Panc1 (cell line): ENCODE results near the gene MEP1A. TPM values are rescaled to one million over a fixed set of nuclear protein-coding genes. Genes with fewer than 3 reads are reported as not detected.

ENCODE experiments used
- ATAC-seq: fragments of 200-7000 bp; cut with Tn5 transposase; 2 replicates; pipeline ENCODE4 v1.9.1; 2020; ENCODE audit warnings: mild to moderate bottlenecking, moderate library complexity
- BruUV-seq: library from RNA; stranded (reverse); fragments of 400-500 nt; replicated peaks from 2 replicates; lab custom pipeline; 2021; lab: Mats Ljungman, UMichigan
- CTCF ChIA-PET: fragments of 300-600 bp; sonication (Branson Sonifier 250); formaldehyde crosslinking; loops from one replicate; lab custom pipeline; 2022; ENCODE audit warnings: antibody characterized with exemption; lab: Charles Lee
- POLR2A ChIA-PET: fragments of 300-600 bp; sonication (Branson Sonifier 250); formaldehyde crosslinking; loops from one replicate; lab custom pipeline; 2022; ENCODE audit warnings: antibody characterized with exemption; lab: Charles Lee
- DNase-seq: peaks from one replicate; pipeline ENCODE4 v3.0.0-alpha.2; 2010; ENCODE audit warnings: low read depth, low spot score
- H3K27ac ChIP-seq: 2 replicates; pipeline ENCODE4 v1.5.1; 2011; ENCODE audit warnings: mild to moderate bottlenecking, low read length, inconsistent platforms
- H3K27me3 ChIP-seq: fragments of 200-500 bp; sonication (Bioruptor generic); 2 replicates; pipeline ENCODE4 v1.6.0; 2014; ENCODE audit warnings: low read length, inconsistent platforms; ENCODE audit not compliant: control insufficient read depth, insufficient read depth
- H3K36me3 ChIP-seq: fragments of 200-500 bp; sonication (Bioruptor generic); 2 replicates; pipeline ENCODE4 v1.5.1; 2014; ENCODE audit warnings: inconsistent platforms, mild to moderate bottlenecking, low read length, moderate library complexity; ENCODE audit not compliant: control insufficient read depth, insufficient read depth
- H3K4me1 ChIP-seq: 2 replicates; pipeline ENCODE4 v1.5.1; 2011; ENCODE audit warnings: inconsistent platforms, mild to moderate bottlenecking, low read length, moderate library complexity; ENCODE audit not compliant: control insufficient read depth, insufficient read depth
- H3K4me3 ChIP-seq, 2 experiments: 2 replicates each; pipeline ENCODE4 v1.5.1; 2011 to 2012; ENCODE audit warnings: low read depth in 2 of 2, low read length in 2 of 2, mild to moderate bottlenecking in 2 of 2, inconsistent platforms in 1 of 2, moderate library complexity in 1 of 2
- H3K9me3 ChIP-seq: fragments of 200-500 bp; sonication (Bioruptor generic); 2 replicates; pipeline ENCODE4 v1.5.1; 2014; ENCODE audit warnings: low read depth, mild to moderate bottlenecking, inconsistent platforms, low read length, moderate library complexity; ENCODE audit not compliant: control insufficient read depth, insufficient read depth
- CTCF ChIP-seq: fragments of 450-650 bp; IDR thresholded peaks from 2 replicates; pipeline ENCODE4 v1.5.1; 2017; ENCODE audit warnings: mild to moderate bottlenecking
- POLR2AphosphoS5 ChIP-seq: IDR thresholded peaks from 2 replicates; pipeline ENCODE4 v1.6.1; 2012; ENCODE audit warnings: mild to moderate bottlenecking, low read depth, low read length, moderate library complexity
- SIN3A ChIP-seq: IDR thresholded peaks from 2 replicates; pipeline ENCODE4 v1.6.1; 2012; ENCODE audit warnings: low read depth, mild to moderate bottlenecking, low read length, moderate library complexity, borderline replicate concordance; ENCODE audit not compliant: insufficient read depth
- TCF7L2 ChIP-seq: IDR thresholded peaks from 2 replicates; pipeline ENCODE4 v1.6.1; 2011; ENCODE audit warnings: mild to moderate bottlenecking, low read depth, low read length, inconsistent platforms
- in situ Hi-C: cut with HindIII; loops from 2 replicates; pipeline ENCODE4 v1.10.0; 2016; ENCODE audit warnings: low sequenced_read_pairs, low pct_unique_long_range_greater_than_20kb
- intact Hi-C: fragments of 100-400 bp; cut with micrococcal nuclease; formaldehyde crosslinking; loops from one replicate; pipeline ENCODE4 v1.10.0; 2022; ENCODE audit not compliant: unreplicated experiment
- total RNA-seq: library from RNA; stranded (reverse); gene quantifications from one replicate; pipeline ENCODE4 v1.2.1, GENCODE V29; 2021; ENCODE audit not compliant: unreplicated experiment
- TF ChIP-seq, protein P1 (sequence below), 2 experiments: IDR thresholded peaks; 2 replicates each; pipeline ENCODE4 v1.6.1; 2011 to 2012; ENCODE audit warnings: low read depth in 2 of 2, control low read depth in 1 of 2, low read length in 1 of 2, mild to moderate bottlenecking in 1 of 2, moderate library complexity in 1 of 2; ENCODE audit not compliant: insufficient read depth in 1 of 2

MEP1A gene
- total RNA-seq, 1 experiment from 2014 or later = not detected

- in situ Hi-C loops (no loop called here), intact Hi-C loops (no loop called here)
- ATAC-seq (no peak), DNase-seq (no peak)
- Histone ChIP-seq H3K9me3 (no peaks in the 10 kb centered on the region), H3K27me3 (no peaks in the 10 kb centered on the region), H3K36me3 (no peaks in the 10 kb centered on the region), H3K27ac (no peak overlapping the region), H3K4me1 (no peaks in the 10 kb centered on the region), H3K4me3 (no peak overlapping the region)
- no TSS peak for BruUV-seq
- no peak for TF ChIP-seq TCF7L2
- no peak for TF ChIP-seq CTCF
- no peak for TF ChIP-seq SIN3A
- no peak for TF ChIP-seq POLR2AphosphoS5
- TF ChIP-seq, protein P1, sequence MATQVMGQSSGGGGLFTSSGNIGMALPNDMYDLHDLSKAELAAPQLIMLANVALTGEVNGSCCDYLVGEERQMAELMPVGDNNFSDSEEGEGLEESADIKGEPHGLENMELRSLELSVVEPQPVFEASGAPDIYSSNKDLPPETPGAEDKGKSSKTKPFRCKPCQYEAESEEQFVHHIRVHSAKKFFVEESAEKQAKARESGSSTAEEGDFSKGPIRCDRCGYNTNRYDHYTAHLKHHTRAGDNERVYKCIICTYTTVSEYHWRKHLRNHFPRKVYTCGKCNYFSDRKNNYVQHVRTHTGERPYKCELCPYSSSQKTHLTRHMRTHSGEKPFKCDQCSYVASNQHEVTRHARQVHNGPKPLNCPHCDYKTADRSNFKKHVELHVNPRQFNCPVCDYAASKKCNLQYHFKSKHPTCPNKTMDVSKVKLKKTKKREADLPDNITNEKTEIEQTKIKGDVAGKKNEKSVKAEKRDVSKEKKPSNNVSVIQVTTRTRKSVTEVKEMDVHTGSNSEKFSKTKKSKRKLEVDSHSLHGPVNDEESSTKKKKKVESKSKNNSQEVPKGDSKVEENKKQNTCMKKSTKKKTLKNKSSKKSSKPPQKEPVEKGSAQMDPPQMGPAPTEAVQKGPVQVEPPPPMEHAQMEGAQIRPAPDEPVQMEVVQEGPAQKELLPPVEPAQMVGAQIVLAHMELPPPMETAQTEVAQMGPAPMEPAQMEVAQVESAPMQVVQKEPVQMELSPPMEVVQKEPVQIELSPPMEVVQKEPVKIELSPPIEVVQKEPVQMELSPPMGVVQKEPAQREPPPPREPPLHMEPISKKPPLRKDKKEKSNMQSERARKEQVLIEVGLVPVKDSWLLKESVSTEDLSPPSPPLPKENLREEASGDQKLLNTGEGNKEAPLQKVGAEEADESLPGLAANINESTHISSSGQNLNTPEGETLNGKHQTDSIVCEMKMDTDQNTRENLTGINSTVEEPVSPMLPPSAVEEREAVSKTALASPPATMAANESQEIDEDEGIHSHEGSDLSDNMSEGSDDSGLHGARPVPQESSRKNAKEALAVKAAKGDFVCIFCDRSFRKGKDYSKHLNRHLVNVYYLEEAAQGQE (IDR thresholded peaks at IDR 0.05; ENCODE audit: insufficient read depth in 1 of 2, low read depth in 2 of 2, low read length in 1 of 2) = no peak
- ChIA-PET CTCF (no interaction called here), POLR2A (no interaction called here)
Measured at GRCh38 chr6:46888031-46888430, 94.8 kb downstream of the MEP1A start.

GRCh38 chr6:46888578-46888977 lies 95.4 kb downstream of the MEP1A start:
- ChIA-PET CTCF (no interaction called here), POLR2A (no interaction called here)
- Histone ChIP-seq H3K4me1 (no peaks in the 10 kb centered on the region), H3K9me3 (no peaks in the 10 kb centered on the region), H3K4me3 (no peak overlapping the region), H3K27ac (no peak overlapping the region), H3K27me3 (no peaks in the 10 kb centered on the region), H3K36me3 (no peaks in the 10 kb centered on the region)
- no TSS peak for BruUV-seq
- intact Hi-C loops = no loop called here
- DNase-seq (no peak), ATAC-seq (no peak)
- TF ChIP-seq CTCF = no peak
- TF ChIP-seq SIN3A = no peak
- in situ Hi-C loops = no loop called here

Other genes with a start within 250 kb of the MEP1A start
- gene CYP39A1, start 140.6 kb upstream of the MEP1A start, total RNA-seq = 0.72 TPM
- gene SLC25A27, start 140.4 kb upstream of the MEP1A start, total RNA-seq = 0.77 TPM
- gene TDRD6, start 105.5 kb upstream of the MEP1A start, total RNA-seq = not detected
- 0.41 TPM for gene PLA2G7, start 58.0 kb upstream of the MEP1A start, total RNA-seq
- not detected for gene ANKRD66, start 46.5 kb upstream of the MEP1A start, total RNA-seq
- 0.18 TPM for gene ADGRF5, start 128.5 kb downstream of the MEP1A start, total RNA-seq
- 0.95 TPM for gene ADGRF1, start 248.9 kb downstream of the MEP1A start, total RNA-seq